ENCODE results near the gene OR56B4.
"Not testable (repeated sequence)": the region's sequence is repeated elsewhere in the genome, so short reads cannot be mapped to it uniquely, and the experiment has no call there.

Gene OR56B4

GRCh38 chr11:6107384-6107783 is at the start of gene OR56B4:
Gene OR56B4 (plus strand): TSS chr11:6107684. CDS start chr11:6107779, 95 bp downstream.
- not testable (repeated sequence) for H3K36me3 ChIP-seq (ENCODE audit: insufficient read depth, low read depth, low read length); H3K9me3 ChIP-seq (ENCODE audit: insufficient read depth, low read depth, low read length); H3K27me3 ChIP-seq (ENCODE audit: insufficient read depth, low read length); H3K4me3 ChIP-seq (ENCODE audit: low read length); H3K27ac ChIP-seq (ENCODE audit: low read length); H3K4me1 ChIP-seq (ENCODE audit: insufficient read depth, low read length); H3K9ac ChIP-seq (ENCODE audit: low read depth, low read length)

GRCh38 chr11:6061475-6061874 is 46.0 kb upstream of the OR56B4 start:
- no peak overlapping the region for H3K4me3 ChIP-seq (ENCODE audit: low read length)
- no peaks in the 10 kb centered on the region for H3K9me3 ChIP-seq (ENCODE audit: insufficient read depth, low read depth, low read length)
- H3K9ac ChIP-seq (ENCODE audit: low read depth, low read length): no peak overlapping the region
- no peak overlapping the region for H3K27ac ChIP-seq (ENCODE audit: low read length)
- H3K27me3 ChIP-seq (ENCODE audit: insufficient read depth, low read length): no peaks in the 10 kb centered on the region
- no peaks in the 10 kb centered on the region for H3K36me3 ChIP-seq (ENCODE audit: insufficient read depth, low read depth, low read length)
- no peaks in the 10 kb centered on the region for H3K4me1 ChIP-seq (ENCODE audit: insufficient read depth, low read length)

GRCh38 chr11:6062691-6063358 is 44.7 kb upstream of the OR56B4 start:
- H3K4me1 ChIP-seq (ENCODE audit: insufficient read depth, low read length): no peaks in the 10 kb centered on the region
- H3K4me3 ChIP-seq (ENCODE audit: low read length): no peak overlapping the region
- H3K9ac ChIP-seq (ENCODE audit: low read depth, low read length): no peak overlapping the region
- H3K27me3 ChIP-seq (ENCODE audit: insufficient read depth, low read length): no peaks in the 10 kb centered on the region
- H3K27ac ChIP-seq (ENCODE audit: low read length): no peak overlapping the region
- H3K36me3 ChIP-seq (ENCODE audit: insufficient read depth, low read depth, low read length): no peaks in the 10 kb centered on the region
- no peaks in the 10 kb centered on the region for H3K9me3 ChIP-seq (ENCODE audit: insufficient read depth, low read depth, low read length)

GRCh38 chr11:6067502-6067901 is 40.0 kb upstream of the OR56B4 start:
- no peaks in the 10 kb centered on the region for H3K36me3 ChIP-seq (ENCODE audit: insufficient read depth, low read depth, low read length)
- peaks cover 7% of the 10 kb centered on the region; the same call in 1 of the 2 replicates for H3K4me1 ChIP-seq (ENCODE audit: insufficient read depth, low read length)
- no peaks in the 10 kb centered on the region for H3K9me3 ChIP-seq (ENCODE audit: insufficient read depth, low read depth, low read length)
- H3K9ac ChIP-seq (ENCODE audit: low read depth, low read length): no peak overlapping the region
- H3K4me3 ChIP-seq (ENCODE audit: low read length): no peak overlapping the region
- no peak overlapping the region for H3K27ac ChIP-seq (ENCODE audit: low read length)
- H3K27me3 ChIP-seq (ENCODE audit: insufficient read depth, low read length): no peaks in the 10 kb centered on the region

DNA sequence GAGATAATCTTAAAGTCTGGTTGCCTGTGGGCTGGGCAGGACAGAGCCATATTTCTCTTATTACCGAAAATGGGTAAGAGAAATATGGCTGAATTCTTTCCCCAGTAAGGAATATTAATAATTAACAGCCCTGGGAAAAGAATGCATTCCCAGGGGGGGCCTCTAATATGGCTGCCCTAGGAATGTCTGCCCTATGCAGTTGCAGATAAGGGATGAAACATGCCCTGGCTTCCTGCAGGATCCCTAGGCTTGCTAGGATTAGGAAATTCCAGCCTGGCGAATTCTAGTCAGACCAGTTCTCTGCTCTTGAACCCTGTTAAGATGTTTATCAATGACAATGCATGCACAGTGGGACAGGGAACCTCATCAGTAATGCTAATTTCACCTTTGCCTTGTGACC is 31.0 kb upstream of the OR56B4 start:
- not testable (repeated sequence) for H3K27me3 ChIP-seq (ENCODE audit: insufficient read depth, low read length); H3K9ac ChIP-seq (ENCODE audit: low read depth, low read length); H3K36me3 ChIP-seq (ENCODE audit: insufficient read depth, low read depth, low read length); H3K4me1 ChIP-seq (ENCODE audit: insufficient read depth, low read length); H3K4me3 ChIP-seq (ENCODE audit: low read length); H3K27ac ChIP-seq (ENCODE audit: low read length)
- H3K9me3 ChIP-seq (ENCODE audit: insufficient read depth, low read depth, low read length): peaks cover 22% of the 10 kb centered on the region

GRCh38 chr11:6077723-6078122 is 29.8 kb upstream of the OR56B4 start:
- Histone ChIP-seq H3K9me3 (ENCODE audit: insufficient read depth, low read depth, low read length) (peaks cover 22% of the 10 kb centered on the region), H3K4me1 (ENCODE audit: insufficient read depth, low read length) (peaks cover 4% of the 10 kb centered on the region; the same call in 1 of the 2 replicates), H3K4me3 (ENCODE audit: low read length) (no peak overlapping the region), H3K27me3 (ENCODE audit: insufficient read depth, low read length) (no peaks in the 10 kb centered on the region), H3K9ac (ENCODE audit: low read depth, low read length) (no peak overlapping the region), H3K27ac (ENCODE audit: low read length) (no peak overlapping the region), H3K36me3 (ENCODE audit: insufficient read depth, low read depth, low read length) (no peaks in the 10 kb centered on the region)

GRCh38 chr11:6079463-6079862 is 28.0 kb upstream of the OR56B4 start:
- H3K4me3 ChIP-seq (ENCODE audit: low read length): no peak overlapping the region
- peaks cover 22% of the 10 kb centered on the region for H3K9me3 ChIP-seq (ENCODE audit: insufficient read depth, low read depth, low read length)
- H3K36me3 ChIP-seq (ENCODE audit: insufficient read depth, low read depth, low read length): no peaks in the 10 kb centered on the region
- H3K4me1 ChIP-seq (ENCODE audit: insufficient read depth, low read length): peaks cover 4% of the 10 kb centered on the region; the same call in 1 of the 2 replicates
- H3K27ac ChIP-seq (ENCODE audit: low read length): no peak overlapping the region
- no peak overlapping the region for H3K9ac ChIP-seq (ENCODE audit: low read depth, low read length)
- H3K27me3 ChIP-seq (ENCODE audit: insufficient read depth, low read length): no peaks in the 10 kb centered on the region

GRCh38 chr11:6083129-6083528 is 24.4 kb upstream of the OR56B4 start:
- H3K27me3 ChIP-seq (ENCODE audit: insufficient read depth, low read length): no peaks in the 10 kb centered on the region
- H3K36me3 ChIP-seq (ENCODE audit: insufficient read depth, low read depth, low read length): no peaks in the 10 kb centered on the region
- no peak overlapping the region for H3K9ac ChIP-seq (ENCODE audit: low read depth, low read length)
- H3K9me3 ChIP-seq (ENCODE audit: insufficient read depth, low read depth, low read length): no peaks in the 10 kb centered on the region
- no peak overlapping the region for H3K4me3 ChIP-seq (ENCODE audit: low read length)
- no peak overlapping the region for H3K27ac ChIP-seq (ENCODE audit: low read length)
- H3K4me1 ChIP-seq (ENCODE audit: insufficient read depth, low read length): peaks cover 4% of the 10 kb centered on the region; the same call in 1 of the 2 replicates

GRCh38 chr11:6084587-6084986 is 22.9 kb upstream of the OR56B4 start:
- H3K4me3 ChIP-seq (ENCODE audit: low read length): no peak overlapping the region

DNA sequence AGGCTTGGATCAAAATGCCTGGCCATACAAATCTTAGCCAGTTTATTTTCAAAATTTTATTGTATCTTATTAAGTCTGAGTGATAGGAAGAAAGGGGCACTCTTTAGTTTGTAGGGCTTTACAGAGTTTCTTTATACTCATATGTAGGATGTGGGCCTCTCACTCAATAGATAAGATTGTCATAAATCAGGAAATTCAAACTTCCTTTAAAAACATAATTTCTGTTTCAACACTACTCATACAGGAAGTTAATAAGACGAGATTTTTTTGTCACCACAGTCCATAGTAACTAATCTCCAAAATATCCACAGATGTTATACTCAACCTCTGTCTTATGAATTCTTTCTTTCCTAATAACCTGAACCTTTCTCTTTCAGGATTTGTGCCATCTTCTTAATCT is 13.3 kb upstream of the OR56B4 start:
- H3K9me3 ChIP-seq (ENCODE audit: insufficient read depth, low read depth, low read length): no peaks in the 10 kb centered on the region

More at GRCh38 chr11:6084587-6084986, 22.9 kb upstream of the OR56B4 start:
- Histone ChIP-seq H3K36me3 (ENCODE audit: insufficient read depth, low read depth, low read length) (no peaks in the 10 kb centered on the region), H3K9me3 (ENCODE audit: insufficient read depth, low read depth, low read length) (no peaks in the 10 kb centered on the region), H3K9ac (ENCODE audit: low read depth, low read length) (no peak overlapping the region), H3K27me3 (ENCODE audit: insufficient read depth, low read length) (no peaks in the 10 kb centered on the region), H3K27ac (ENCODE audit: low read length) (no peak overlapping the region), H3K4me1 (ENCODE audit: insufficient read depth, low read length) (no peaks in the 10 kb centered on the region)

GRCh38 chr11:6095798-6096197 is 11.7 kb upstream of the OR56B4 start:
- H3K27ac ChIP-seq (ENCODE audit: low read length): no peak overlapping the region
- no peaks in the 10 kb centered on the region for H3K27me3 ChIP-seq (ENCODE audit: insufficient read depth, low read length)
- no peaks in the 10 kb centered on the region for H3K4me1 ChIP-seq (ENCODE audit: insufficient read depth, low read length)
- no peak overlapping the region for H3K4me3 ChIP-seq (ENCODE audit: low read length)
- H3K9me3 ChIP-seq (ENCODE audit: insufficient read depth, low read depth, low read length): no peaks in the 10 kb centered on the region
- H3K36me3 ChIP-seq (ENCODE audit: insufficient read depth, low read depth, low read length): no peaks in the 10 kb centered on the region
- H3K9ac ChIP-seq (ENCODE audit: low read depth, low read length): no peak overlapping the region

More for the DNA sequence above, 13.3 kb upstream of the OR56B4 start:
- Histone ChIP-seq H3K4me1 (ENCODE audit: insufficient read depth, low read length) (no peaks in the 10 kb centered on the region), H3K4me3 (ENCODE audit: low read length) (no peak overlapping the region), H3K27me3 (ENCODE audit: insufficient read depth, low read length) (no peaks in the 10 kb centered on the region), H3K9ac (ENCODE audit: low read depth, low read length) (no peak overlapping the region), H3K36me3 (ENCODE audit: insufficient read depth, low read depth, low read length) (no peaks in the 10 kb centered on the region), H3K27ac (ENCODE audit: low read length) (no peak overlapping the region)

GRCh38 chr11:6096417-6096816 is 11.1 kb upstream of the OR56B4 start:
- Histone ChIP-seq H3K36me3 (ENCODE audit: insufficient read depth, low read depth, low read length) (no peaks in the 10 kb centered on the region), H3K4me1 (ENCODE audit: insufficient read depth, low read length) (no peaks in the 10 kb centered on the region), H3K4me3 (ENCODE audit: low read length) (no peak overlapping the region), H3K27me3 (ENCODE audit: insufficient read depth, low read length) (no peaks in the 10 kb centered on the region), H3K9me3 (ENCODE audit: insufficient read depth, low read depth, low read length) (no peaks in the 10 kb centered on the region), H3K27ac (ENCODE audit: low read length) (no peak overlapping the region), H3K9ac (ENCODE audit: low read depth, low read length) (no peak overlapping the region)
